ENCODE data around the gene VSTM4.

VSTM4 gene

GRCh38 chr10:49143249-49143648 lies 27.9 kb upstream of the VSTM4 start:
- Histone ChIP-seq H3K4me1 (ENCODE audit: control insufficient read depth, low read length) (no peaks in the 10 kb centered on the region), H3K79me2 (ENCODE audit: control insufficient read depth, low read length) (no peaks in the 10 kb centered on the region), H3K9me3 (ENCODE audit: control insufficient read depth, insufficient read depth, low read length) (no peaks in the 10 kb centered on the region), H4K20me1 (ENCODE audit: control insufficient read depth, insufficient read depth, low read depth, low read length) (no peaks in the 10 kb centered on the region), H3F3A (ENCODE audit: control insufficient read depth, insufficient read depth) (no peaks in the 10 kb centered on the region), H3K4me3 (ENCODE audit: low read length) (no peak overlapping the region), H3K27ac (ENCODE audit: low read depth, low read length) (no peak overlapping the region), H3K4me2 (ENCODE audit: low read length) (no peak overlapping the region), H3K36me3 (ENCODE audit: control insufficient read depth, low read length) (no peaks in the 10 kb centered on the region), H3K27me3 (ENCODE audit: control insufficient read depth, low read length) (no peaks in the 10 kb centered on the region; the same call in 1 of the 2 replicates), H3K9me2 (replicated peaks; ENCODE audit: control insufficient read depth, low read length) (no peaks in the 10 kb centered on the region)
- TF ChIP-seq CTCF (IDR thresholded peaks at IDR 0.05; ENCODE audit: low read depth, low read length, poor library complexity, severe bottlenecking): no peak
- no peak for TF ChIP-seq EZH2phosphoT487 (IDR thresholded peaks at IDR 0.05; ENCODE audit: borderline replicate concordance, low read length)

- Histone ChIP-seq H3K4me3 (ENCODE audit: low read length) (no peak overlapping the region), H3K27me3 (ENCODE audit: control insufficient read depth, low read length) (no peaks in the 10 kb centered on the region; the same call in 1 of the 2 replicates), H3K9me2 (replicated peaks; ENCODE audit: control insufficient read depth, low read length) (no peaks in the 10 kb centered on the region), H3K4me2 (ENCODE audit: low read length) (no peak overlapping the region), H4K20me1 (ENCODE audit: control insufficient read depth, insufficient read depth, low read depth, low read length) (no peaks in the 10 kb centered on the region), H3F3A (ENCODE audit: control insufficient read depth, insufficient read depth) (no peaks in the 10 kb centered on the region), H3K4me1 (ENCODE audit: control insufficient read depth, low read length) (no peaks in the 10 kb centered on the region), H3K79me2 (ENCODE audit: control insufficient read depth, low read length) (no peaks in the 10 kb centered on the region), H3K27ac (ENCODE audit: low read depth, low read length) (no peak overlapping the region), H3K36me3 (ENCODE audit: control insufficient read depth, low read length) (no peaks in the 10 kb centered on the region), H3K9me3 (ENCODE audit: control insufficient read depth, insufficient read depth, low read length) (0 out of 2 replicates have a peak, but pooled peaks cover 6% of the 10 kb centered on the region)
- TF ChIP-seq CTCF (IDR thresholded peaks at IDR 0.05; ENCODE audit: low read depth, low read length, poor library complexity, severe bottlenecking): no peak
- TF ChIP-seq EZH2phosphoT487 (IDR thresholded peaks at IDR 0.05; ENCODE audit: borderline replicate concordance, low read length): no peak
These were observed 26.4 kb upstream of the VSTM4 start for GRCh38 chr10:49141541-49142332.

- Histone ChIP-seq H3K4me2 (ENCODE audit: low read length) (no peak overlapping the region), H3K36me3 (ENCODE audit: control insufficient read depth, low read length) (no peaks in the 10 kb centered on the region), H3K27me3 (ENCODE audit: control insufficient read depth, low read length) (no peaks in the 10 kb centered on the region; the same call in 1 of the 2 replicates), H3K27ac (ENCODE audit: low read depth, low read length) (no peak overlapping the region), H4K20me1 (ENCODE audit: control insufficient read depth, insufficient read depth, low read depth, low read length) (no peaks in the 10 kb centered on the region), H3K4me1 (ENCODE audit: control insufficient read depth, low read length) (peaks cover 11% of the 10 kb centered on the region), H3K9me2 (replicated peaks; ENCODE audit: control insufficient read depth, low read length) (no peaks in the 10 kb centered on the region), H3K4me3 (ENCODE audit: low read length) (no peak overlapping the region), H3F3A (ENCODE audit: control insufficient read depth, insufficient read depth) (no peaks in the 10 kb centered on the region), H3K79me2 (ENCODE audit: control insufficient read depth, low read length) (no peaks in the 10 kb centered on the region), H3K9me3 (ENCODE audit: control insufficient read depth, insufficient read depth, low read length) (peaks cover 12% of the 10 kb centered on the region; the same call in 1 of the 2 replicates)
- no peak for TF ChIP-seq CTCF (IDR thresholded peaks at IDR 0.05; ENCODE audit: low read depth, low read length, poor library complexity, severe bottlenecking)
- no peak for TF ChIP-seq EZH2phosphoT487 (IDR thresholded peaks at IDR 0.05; ENCODE audit: borderline replicate concordance, low read length)
These were observed 25.2 kb upstream of the VSTM4 start for GRCh38 chr10:49140304-49141177.

Measured in DOHH2 (cell line).